Kasumi-1 (cell line): Measurements from ENCODE around the gene DNAJC12.
"Not testable (repeated sequence)": the region's sequence is repeated elsewhere in the genome, so short reads cannot be mapped to it uniquely, and the experiment has no call there.

ENCODE experiments used
- DNase-seq, 2 experiments: peaks; one replicate each; lab custom pipeline; 2025; lab: John Stamatoyannopoulos, UW

DNAJC12 gene

GRCh38 chr10:67837541-67838314 lies at the start of gene DNAJC12:
TSS of gene DNAJC12 (minus strand) at chr10:67838188. CDS start at chr10:67838011, 177 bp downstream.
- DNase-seq: peak; percentile 99 to 100

- peak; percentile 82 to 85 for DNase-seq
These were observed 47.1 kb upstream of the DNAJC12 start for GRCh38 chr10:67884842-67885670.

GRCh38 chr10:67884313-67884841 lies 46.4 kb upstream of the DNAJC12 start, which contains the start of gene SIRT1:
TSS of gene SIRT1 (plus strand) at chr10:67884656. CDS start at chr10:67884722, 66 bp downstream.
- DNase-seq: peak; percentile 93 to 96

- DNase-seq: peak; percentile 89
These were observed 45.8 kb upstream of the DNAJC12 start for GRCh38 chr10:67883710-67884312.

- no peak for DNase-seq
These were observed 40.1 kb upstream of the DNAJC12 start for GRCh38 chr10:67878133-67878532.

DNA sequence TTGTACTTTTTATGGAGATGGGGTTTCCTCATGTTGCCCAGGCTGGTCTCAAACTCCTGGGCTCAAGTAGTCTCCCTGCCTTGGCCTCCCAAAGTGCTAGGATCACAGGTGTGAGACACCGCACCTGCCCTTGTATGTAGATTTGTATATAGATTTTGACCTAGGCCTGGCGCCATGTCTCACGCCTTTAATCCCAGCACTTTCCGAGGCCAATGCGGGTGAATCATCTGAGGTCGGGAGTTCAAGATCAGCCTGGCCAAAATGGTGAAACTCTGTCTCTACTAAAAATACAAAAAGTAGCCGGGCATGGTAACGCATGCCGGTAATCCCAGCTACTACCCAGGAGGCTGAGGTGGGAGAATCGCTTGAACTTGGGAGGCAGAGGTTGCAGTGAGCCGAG lies 39.4 kb upstream of the DNAJC12 start:
- not testable (repeated sequence) for DNase-seq

DNA sequence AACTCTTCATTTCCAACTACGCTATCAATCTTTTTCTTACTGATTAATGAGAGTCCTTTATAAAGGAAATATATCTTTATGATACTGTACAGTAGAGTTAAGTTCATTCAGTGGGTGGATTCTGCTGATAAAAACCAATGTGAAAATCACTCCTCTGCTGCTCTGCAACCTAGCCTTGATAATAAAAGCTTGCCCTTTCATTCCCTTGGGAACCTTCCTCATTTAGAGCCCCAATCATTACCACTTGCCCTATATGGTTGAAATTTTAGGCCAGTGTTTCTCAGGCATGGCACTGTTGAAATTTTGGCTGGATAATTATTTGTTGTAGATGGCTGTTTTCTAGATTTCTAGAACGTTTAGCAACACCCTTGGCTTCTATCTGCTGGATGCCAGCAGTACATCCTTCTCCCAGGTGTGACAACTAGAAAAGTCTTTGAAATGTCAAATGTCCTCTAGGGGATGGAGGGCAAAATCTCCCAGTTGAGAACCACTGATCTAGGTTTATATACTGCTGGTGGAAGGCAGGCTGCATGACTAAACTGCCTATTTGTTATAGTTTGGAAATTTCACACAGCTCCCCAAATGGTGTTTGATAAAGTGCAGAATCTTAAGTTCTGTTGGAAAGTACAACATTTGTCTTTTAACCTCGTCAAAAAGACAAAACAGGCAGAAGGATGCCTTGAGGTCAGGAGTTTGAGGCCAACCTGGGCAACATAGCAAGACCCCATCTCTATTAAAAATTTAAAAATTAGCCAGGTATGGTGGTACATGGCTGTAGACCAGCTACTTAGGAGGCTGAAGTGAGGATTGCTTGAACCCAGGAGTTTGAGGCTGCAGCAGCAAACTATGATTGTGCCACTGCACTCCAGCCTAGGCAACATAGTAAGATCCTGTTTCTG lies 37.6 kb upstream of the DNAJC12 start:
- DNase-seq: no peak

- no peak for DNase-seq
These were observed 32.0 kb upstream of the DNAJC12 start for GRCh38 chr10:67869996-67870395.

- DNase-seq: no peak
These were observed 30.1 kb upstream of the DNAJC12 start for GRCh38 chr10:67868132-67868531.

- no peak for DNase-seq
These were observed 26.8 kb upstream of the DNAJC12 start for GRCh38 chr10:67864607-67865371.

DNA sequence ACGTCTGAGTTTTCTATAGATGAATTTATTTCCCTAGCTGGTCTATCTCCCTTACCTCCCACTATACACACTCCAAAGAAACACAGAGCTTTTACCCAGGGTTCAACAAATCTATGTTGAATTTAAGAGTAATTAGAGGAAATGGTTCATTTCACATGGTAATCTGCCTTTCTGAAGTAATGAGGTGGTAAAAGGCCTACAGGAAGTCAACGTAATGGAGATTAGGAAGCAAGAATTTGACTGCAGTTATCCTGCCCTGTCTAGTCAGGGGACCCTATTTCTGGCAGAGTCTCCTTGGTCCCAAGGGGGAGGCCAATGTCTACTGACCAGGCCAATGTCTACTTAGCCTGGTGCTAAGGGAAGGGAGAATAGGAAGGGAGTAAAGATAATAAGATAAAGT lies 25.1 kb upstream of the DNAJC12 start:
- no peak for DNase-seq

DNA sequence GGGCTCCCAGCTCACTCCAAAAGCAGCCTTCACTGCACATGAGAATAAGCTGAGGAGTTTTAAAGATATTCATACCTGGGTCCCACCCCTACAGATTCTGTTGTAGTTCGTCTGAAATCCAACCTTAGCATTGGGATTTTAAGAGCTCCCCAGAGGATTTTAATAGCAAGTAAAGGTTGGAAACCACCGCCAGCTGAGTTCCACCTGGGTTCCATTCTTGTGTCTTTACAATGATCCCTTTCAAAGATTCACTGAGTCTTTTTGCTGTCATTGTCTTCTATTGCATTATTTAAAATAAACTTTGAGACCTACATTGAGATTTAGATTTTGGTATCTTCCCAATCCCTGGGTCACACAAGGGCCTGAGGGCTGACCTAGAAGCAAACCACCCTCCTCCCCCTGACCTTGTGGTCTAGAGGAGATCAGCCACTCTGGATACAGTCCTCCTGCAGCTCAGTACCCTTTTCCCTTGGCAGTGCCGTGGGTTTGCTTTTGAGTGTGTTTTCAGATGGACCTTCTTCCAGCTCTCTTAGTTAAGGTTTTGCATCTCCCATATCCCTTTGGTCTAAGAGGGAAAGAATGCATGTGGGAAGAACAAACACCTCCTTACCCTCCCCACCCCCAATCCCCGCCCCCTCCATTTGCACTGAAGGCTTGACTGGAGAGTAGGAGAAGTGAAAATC lies 23.9 kb upstream of the DNAJC12 start:
- no peak for DNase-seq

GRCh38 chr10:67858971-67859370 lies 21.0 kb upstream of the DNAJC12 start:
- no peak for DNase-seq

DNA sequence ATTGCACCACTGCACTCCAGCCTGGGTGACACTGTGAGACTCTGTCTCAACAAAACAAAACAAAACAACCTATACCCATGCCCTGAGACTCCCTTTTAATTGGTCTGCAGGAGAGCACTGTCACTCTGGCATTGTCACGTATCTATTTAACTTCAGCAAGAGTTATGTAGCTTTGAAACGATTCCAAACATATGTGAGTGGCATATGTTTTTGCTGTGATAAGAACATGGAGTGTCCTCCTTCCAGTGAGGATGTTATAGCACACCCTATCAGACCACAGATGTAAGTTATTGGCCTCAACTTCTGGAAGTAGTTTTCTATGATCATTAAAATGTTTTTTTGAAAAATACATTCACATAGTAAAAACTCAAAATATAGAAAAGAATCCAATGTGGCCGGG lies 15.5 kb upstream of the DNAJC12 start:
- DNase-seq: no peak

DNA sequence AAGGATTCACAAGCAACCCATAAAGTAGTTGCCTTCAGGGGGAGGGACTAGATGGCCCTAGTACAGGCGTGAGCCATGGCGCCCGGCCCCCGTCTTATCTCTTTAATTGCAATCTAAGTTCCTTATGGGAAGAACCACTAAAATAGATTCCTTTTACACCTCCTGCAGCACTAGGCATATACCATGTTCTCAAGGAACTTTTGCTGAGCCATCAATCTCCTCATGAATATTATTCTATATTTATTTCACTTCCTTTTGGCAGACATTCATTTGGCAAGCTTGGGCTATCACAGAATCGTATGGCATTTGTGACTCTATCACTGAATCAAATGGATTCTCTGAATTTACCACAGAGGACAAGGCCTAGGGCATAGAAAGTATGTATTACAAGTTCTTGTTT lies 14.8 kb upstream of the DNAJC12 start:
- DNase-seq: no peak

DNA sequence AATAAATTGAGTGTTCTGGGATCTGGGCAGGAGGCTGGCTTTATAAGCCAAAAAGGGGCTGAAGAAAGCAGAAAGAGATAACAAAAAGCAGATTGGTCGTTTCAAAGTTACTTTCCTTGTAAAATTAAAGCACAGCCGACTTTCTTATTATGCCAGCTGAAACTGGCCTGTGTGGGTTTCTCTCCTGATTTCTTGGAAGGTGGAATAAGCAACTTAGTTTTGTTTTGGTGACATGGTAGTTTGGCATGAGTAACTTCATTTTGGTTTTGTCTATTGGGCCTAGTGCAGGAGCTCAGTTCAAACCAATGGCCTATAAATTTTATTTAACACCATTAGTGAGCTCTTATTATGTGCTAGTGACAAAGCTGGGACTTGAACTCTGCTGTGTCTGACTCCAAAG lies 13.2 kb upstream of the DNAJC12 start:
- DNase-seq: no peak

DNA sequence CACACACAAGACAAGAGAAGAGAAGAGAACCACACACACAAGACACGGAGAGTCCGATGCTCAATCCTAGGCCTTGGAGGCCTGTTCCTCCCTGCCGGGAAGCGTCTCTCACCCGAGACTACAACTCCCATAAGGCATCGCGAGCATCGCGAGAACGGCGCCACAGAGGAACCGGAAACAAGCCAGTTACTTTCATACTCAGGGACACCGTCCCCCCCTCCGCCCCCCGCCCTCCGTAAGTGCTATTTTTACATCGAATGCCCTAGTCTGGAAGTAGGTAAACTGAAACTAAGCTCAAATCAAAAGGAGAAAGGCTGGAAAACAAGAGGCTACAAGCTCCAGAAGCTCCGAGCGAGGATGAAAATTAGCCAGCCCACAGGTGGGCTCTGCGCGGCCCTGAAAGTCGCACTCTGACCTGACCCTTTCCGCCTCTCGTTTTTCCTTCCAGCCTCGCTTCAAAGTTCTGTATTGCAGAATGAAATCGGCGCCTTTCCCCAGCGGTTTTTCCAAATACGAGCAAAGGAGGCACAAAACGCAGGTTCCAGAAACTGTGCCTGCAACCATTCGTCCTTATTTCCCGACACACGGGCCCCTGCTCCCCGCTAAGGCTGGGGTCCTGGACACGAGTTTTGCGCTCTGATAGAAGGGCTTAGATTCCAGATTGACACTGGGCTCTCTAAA lies 11.5 kb upstream of the DNAJC12 start:
- peak; percentile 96 to 98 for DNase-seq

DNA sequence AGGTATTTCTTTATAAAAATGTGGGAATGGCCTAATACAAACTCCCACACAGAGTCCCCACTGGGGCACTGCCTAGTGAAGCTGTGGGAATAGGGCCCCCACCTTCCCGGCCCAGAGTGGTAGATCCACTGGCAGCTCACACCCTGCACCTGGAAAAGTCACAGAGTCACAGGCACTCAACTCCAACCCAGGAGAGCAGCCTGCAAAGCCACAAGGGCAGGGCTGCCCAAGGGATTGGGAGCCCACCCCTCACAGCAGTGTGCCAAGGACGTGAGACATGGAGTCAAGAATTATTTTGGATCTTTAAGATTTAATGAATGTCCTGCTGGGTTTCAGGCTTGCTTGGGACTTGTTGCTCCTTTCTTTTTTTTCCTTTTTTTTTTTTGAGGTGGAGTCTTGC lies 5.3 kb upstream of the DNAJC12 start:
- no peak for DNase-seq

DNA sequence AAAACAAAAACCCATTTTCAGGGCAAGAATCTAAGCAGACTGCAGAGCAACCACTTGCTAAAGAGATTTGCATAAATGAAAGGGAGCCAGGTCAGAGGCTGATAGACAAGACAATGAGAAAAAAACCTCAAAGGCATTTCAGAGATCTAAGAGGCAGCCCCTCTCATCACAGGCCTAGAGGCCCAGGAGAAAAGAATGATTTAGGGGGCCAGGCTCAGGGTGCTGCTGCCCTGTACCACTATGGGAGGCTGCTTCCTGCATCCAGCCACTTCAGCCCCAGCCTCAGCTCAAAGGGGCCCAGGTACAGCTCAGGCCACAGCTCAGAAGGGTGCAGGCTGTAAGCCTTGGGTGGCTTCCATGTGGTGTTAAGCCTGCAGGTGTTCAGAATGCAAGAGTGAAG lies 3.7 kb upstream of the DNAJC12 start:
- no peak for DNase-seq
